ENCODE measurements around the gene KLC3. TPM values are rescaled to one million over a fixed set of nuclear protein-coding genes. Genes with fewer than 3 reads are reported as not detected.
"Not testable (repeated sequence)": the region's sequence is repeated elsewhere in the genome, so short reads cannot be mapped to it uniquely, and the experiment has no call there.

The KLC3 gene
- total RNA-seq, 4 donors from 2014 or later, result 17.3 to 32.2 (median 27.0) TPM

DNA sequence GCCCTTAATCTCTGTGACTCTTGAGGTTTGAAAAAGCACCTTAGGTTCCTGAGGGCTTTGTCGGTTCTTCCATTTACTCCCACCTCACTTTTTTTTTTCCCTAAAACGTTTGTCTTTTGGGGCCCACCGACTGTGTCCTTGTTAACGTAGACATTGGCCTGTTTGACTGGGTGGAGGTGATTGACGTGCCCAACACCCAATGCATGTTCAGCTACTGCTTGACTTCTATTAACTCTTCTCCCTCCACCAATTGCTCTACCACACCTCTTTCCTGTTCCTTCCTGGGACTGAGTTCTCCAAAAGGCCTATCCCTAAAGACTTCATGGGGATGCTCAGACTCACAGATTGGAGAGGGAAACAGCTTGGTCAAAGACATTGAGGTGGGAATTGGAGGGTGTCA is 35.1 kb upstream of the KLC3 start:
- Histone ChIP-seq H3K9me3 (no peaks in the 10 kb centered on the region), H3K36me3 (peaks cover 0 to 22% (median 0%) of the 10 kb centered on the region in 3 donors), H3K27ac (no peak overlapping the region), H3K4me3 (no peak overlapping the region), H3K27me3 (peaks cover 0 to 3% (median 0%) of the 10 kb centered on the region in 4 donors), H3K4me1 (peaks cover 0 to 16% (median 0%) of the 10 kb centered on the region in 3 donors)
- TF ChIP-seq POLR2A (IDR thresholded peaks at IDR 0.05), result no peak
- WGBS, 2 donors, result 22 to 29% methylated on average over 5 of the region's 5 CpGs
- DNase-seq, result no peak
- intact Hi-C loops (cut with DNase I), result no loop called here

DNA sequence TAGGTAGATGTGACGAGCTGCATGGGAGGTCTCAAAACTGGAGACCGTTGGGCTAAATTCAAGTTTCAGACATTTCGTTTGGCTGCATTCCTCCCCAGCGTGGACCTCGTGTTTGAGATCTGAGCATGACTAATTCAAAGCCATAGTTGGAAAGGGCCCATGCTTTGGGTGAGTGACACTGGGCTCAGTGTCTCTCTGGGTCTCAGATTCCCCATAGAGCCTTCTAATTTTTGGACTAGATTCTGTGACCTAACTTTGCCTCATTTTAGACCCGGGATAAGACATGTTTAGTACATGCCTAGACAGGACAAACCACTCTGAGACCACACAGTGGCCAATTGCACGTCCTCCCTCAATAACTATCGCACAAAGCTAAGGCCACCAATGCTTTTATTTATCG is 34.5 kb upstream of the KLC3 start:
- Histone ChIP-seq H3K4me1 (peaks cover 0 to 14% (median 0%) of the 10 kb centered on the region in 3 donors), H3K27me3 (peaks cover 0 to 3% (median 0%) of the 10 kb centered on the region in 4 donors), H3K9me3 (no peaks in the 10 kb centered on the region), H3K36me3 (peaks cover 0 to 17% (median 0%) of the 10 kb centered on the region in 3 donors), H3K4me3 (no peak overlapping the region), H3K27ac (no peak overlapping the region)
- no peak for DNase-seq
- intact Hi-C loops (cut with DNase I), result no loop called here
- WGBS, 2 donors, result 21 to 33% methylated on average over 9 of the region's 9 CpGs
- no peak for TF ChIP-seq POLR2A (IDR thresholded peaks at IDR 0.05)
- TF ChIP-seq, protein P1, sequence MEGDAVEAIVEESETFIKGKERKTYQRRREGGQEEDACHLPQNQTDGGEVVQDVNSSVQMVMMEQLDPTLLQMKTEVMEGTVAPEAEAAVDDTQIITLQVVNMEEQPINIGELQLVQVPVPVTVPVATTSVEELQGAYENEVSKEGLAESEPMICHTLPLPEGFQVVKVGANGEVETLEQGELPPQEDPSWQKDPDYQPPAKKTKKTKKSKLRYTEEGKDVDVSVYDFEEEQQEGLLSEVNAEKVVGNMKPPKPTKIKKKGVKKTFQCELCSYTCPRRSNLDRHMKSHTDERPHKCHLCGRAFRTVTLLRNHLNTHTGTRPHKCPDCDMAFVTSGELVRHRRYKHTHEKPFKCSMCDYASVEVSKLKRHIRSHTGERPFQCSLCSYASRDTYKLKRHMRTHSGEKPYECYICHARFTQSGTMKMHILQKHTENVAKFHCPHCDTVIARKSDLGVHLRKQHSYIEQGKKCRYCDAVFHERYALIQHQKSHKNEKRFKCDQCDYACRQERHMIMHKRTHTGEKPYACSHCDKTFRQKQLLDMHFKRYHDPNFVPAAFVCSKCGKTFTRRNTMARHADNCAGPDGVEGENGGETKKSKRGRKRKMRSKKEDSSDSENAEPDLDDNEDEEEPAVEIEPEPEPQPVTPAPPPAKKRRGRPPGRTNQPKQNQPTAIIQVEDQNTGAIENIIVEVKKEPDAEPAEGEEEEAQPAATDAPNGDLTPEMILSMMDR (IDR thresholded peaks at IDR 0.05), result no peak

DNA sequence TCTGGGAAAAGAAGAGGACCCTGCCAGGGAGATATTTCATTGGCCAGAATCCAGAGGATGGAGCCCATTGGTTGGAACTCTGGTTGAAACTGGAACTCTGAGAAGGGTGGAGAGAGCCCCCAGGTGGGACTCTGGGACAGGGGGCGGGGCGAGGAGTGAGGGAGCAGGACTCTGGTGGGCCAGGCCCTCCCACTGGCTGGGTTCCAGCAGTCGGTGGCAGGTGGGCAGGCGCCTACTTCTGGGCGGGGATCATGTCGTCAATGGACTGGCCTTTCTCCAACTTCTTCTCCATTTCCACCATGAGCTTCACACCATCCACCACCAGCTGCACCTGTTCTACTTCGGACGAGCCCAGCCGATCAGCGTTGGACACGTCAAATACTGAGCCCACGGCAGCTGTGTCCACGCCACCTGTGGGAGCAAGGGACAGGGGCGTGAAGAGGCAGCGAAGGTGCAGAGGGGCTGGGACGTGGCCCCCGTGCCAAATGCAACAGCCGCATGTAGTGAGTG is 34.0 kb upstream of the KLC3 start:
- H3K4me3 ChIP-seq, result no peak overlapping the region
- DNase-seq, result no peak
- 43 to 62% methylated on average over 6 to 7 of the region's 18 CpGs for WGBS, 2 donors

DNA sequence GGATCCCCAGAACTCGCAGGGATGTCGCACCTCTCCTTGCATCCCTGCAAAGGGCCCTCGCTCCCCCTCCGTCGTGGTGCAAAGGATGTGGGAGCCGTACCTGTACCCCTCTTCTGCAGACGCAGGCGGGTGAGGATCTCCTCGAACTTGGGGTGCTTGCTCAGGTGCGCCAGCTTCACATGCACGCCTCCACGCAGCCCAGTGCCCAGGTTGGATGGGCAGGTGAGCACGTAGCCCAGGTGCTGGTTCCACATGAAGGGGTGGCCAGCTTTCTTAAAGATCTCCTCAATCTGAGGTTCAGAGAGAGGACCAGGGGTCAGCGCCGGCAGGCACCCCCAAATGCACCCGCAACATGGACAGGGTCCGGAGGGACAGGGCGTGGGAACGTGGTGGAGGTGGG is 33.2 kb upstream of the KLC3 start:
- Histone ChIP-seq H3K4me1 (peaks cover 0 to 14% (median 0%) of the 10 kb centered on the region in 3 donors), H3K27me3 (peaks cover 0 to 13% (median 0%) of the 10 kb centered on the region in 4 donors), H3K27ac (no peak overlapping the region), H3K4me3 (no peak overlapping the region), H3K36me3 (peaks cover 0 to 11% (median 0%) of the 10 kb centered on the region in 3 donors), H3K9me3 (no peaks in the 10 kb centered on the region)
- no peak for DNase-seq
- 81 to 83% methylated on average over 6 to 8 of the region's 19 CpGs for WGBS, 2 donors
- intact Hi-C loops (cut with DNase I), result no loop called here
- no peak for TF ChIP-seq POLR2A (IDR thresholded peaks at IDR 0.05)
- TF ChIP-seq, protein P1 (IDR thresholded peaks at IDR 0.05), result no peak

More for the DNA sequence above, 34.0 kb upstream of the KLC3 start:
- Histone ChIP-seq H3K27me3 (peaks cover 0 to 6% (median 0%) of the 10 kb centered on the region in 4 donors), H3K36me3 (peaks cover 0 to 17% (median 0%) of the 10 kb centered on the region in 3 donors), H3K27ac (no peak overlapping the region), H3K9me3 (no peaks in the 10 kb centered on the region), H3K4me1 (peaks cover 0 to 14% (median 0%) of the 10 kb centered on the region in 3 donors)
- intact Hi-C loops (cut with DNase I), result no loop called here
- no peak for TF ChIP-seq POLR2A (IDR thresholded peaks at IDR 0.05)
- TF ChIP-seq, protein P1 (IDR thresholded peaks at IDR 0.05), result no peak

GRCh38 chr19:45309322-45309721 is 31.2 kb upstream of the KLC3 start:
- H3K4me3 ChIP-seq; DNase-seq; H3K27ac ChIP-seq; H3K36me3 ChIP-seq; intact Hi-C loops (cut with DNase I); H3K9me3 ChIP-seq: not testable (repeated sequence)
- Histone ChIP-seq H3K4me1 (peaks cover 0 to 14% (median 0%) of the 10 kb centered on the region in 3 donors), H3K27me3 (peaks cover 0 to 21% (median 0%) of the 10 kb centered on the region in 4 donors)
- WGBS, 2 donors, result 85 to 92% methylated on average over 6 to 8 of the region's 8 CpGs

DNA sequence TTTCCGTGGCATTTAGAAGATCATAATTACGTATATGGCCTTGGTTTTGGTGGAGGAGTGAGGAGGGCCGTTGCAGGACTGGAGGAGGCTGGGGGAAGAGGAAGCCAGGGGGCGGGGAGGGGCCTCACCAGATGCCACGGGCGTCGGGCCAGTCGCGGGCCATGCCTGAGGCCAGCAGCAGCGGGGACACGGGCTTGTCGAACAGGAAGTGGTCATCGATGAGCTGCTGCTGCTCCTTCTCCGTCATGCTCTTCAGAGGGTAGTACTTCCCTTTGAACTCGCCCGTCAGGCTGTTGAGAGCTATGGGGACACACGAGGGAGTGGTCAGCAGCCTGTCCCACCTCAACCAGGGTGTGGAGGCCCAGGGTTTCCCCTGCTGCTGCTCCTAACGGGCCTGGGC is 28.9 kb upstream of the KLC3 start:
- no peak for TF ChIP-seq POLR2A (IDR thresholded peaks at IDR 0.05)
- TF ChIP-seq, protein P1 (IDR thresholded peaks at IDR 0.05), result no peak
- peaks cover 0 to 2% (median 0%) of the 10 kb centered on the region in 3 donors for H3K4me1 ChIP-seq
- H3K27me3 ChIP-seq, result peaks cover 0 to 41% (median 0%) of the 10 kb centered on the region in 4 donors
- no peak for DNase-seq
- 22 to 25% methylated on average over 11 of the region's 18 CpGs for WGBS, 2 donors
- intact Hi-C loops (cut with DNase I), result no loop called here
- no peak overlapping the region for H3K27ac ChIP-seq
- H3K9me3 ChIP-seq, result no peaks in the 10 kb centered on the region
- H3K36me3 ChIP-seq, result no peaks in the 10 kb centered on the region
- no peak overlapping the region for H3K4me3 ChIP-seq

GRCh38 chr19:45312285-45312684 is 28.3 kb upstream of the KLC3 start:
- H3K4me1 ChIP-seq; H3K27ac ChIP-seq; H3K36me3 ChIP-seq; H3K4me3 ChIP-seq; intact Hi-C loops (cut with DNase I); DNase-seq; H3K9me3 ChIP-seq: not testable (repeated sequence)
- peaks cover 0 to 46% (median 0%) of the 10 kb centered on the region in 4 donors for H3K27me3 ChIP-seq
- WGBS, 2 donors, result 68 to 89% methylated on average over 3 to 8 of the region's 14 CpGs

Measured in esophagus squamous epithelium (tissue), 5 donors.